Mesenchymal stem cell (in vitro differentiated cells and primary cell): ENCODE results near the gene FCHO1.

ENCODE experiments used
- DNase-seq: peaks from one replicate; pipeline ENCODE4 v3.0.0-alpha.2; 2013
- H2AFZ ChIP-seq: one replicate; pipeline ENCODE4 v1.6.1; 2013; ENCODE audit warnings: low read depth, mild to moderate bottlenecking, control low read depth, inconsistent platforms, low read length, moderate library complexity
- H2AK5ac ChIP-seq: 2 replicates; pipeline ENCODE4 v1.6.1; 2013; ENCODE audit warnings: low read length, moderate library complexity, mild to moderate bottlenecking, inconsistent platforms; ENCODE audit not compliant: severe bottlenecking
- H2BK120ac ChIP-seq: one replicate; pipeline ENCODE4 v1.6.1; 2013; ENCODE audit warnings: low read depth, mild to moderate bottlenecking, inconsistent platforms, low read length, moderate library complexity
- H2BK12ac ChIP-seq, 2 experiments: one replicate each; pipeline ENCODE4 v1.6.1; 2013; ENCODE audit warnings: inconsistent platforms in 2 of 2, low read length in 2 of 2, mild to moderate bottlenecking in 2 of 2, moderate library complexity in 2 of 2, control low read depth in 1 of 2
- H2BK15ac ChIP-seq: one replicate; pipeline ENCODE4 v1.6.1; 2013; ENCODE audit warnings: mild to moderate bottlenecking, low read depth, inconsistent platforms; ENCODE audit not compliant: poor library complexity, severe bottlenecking
- H2BK5ac ChIP-seq: 2 replicates; pipeline ENCODE4 v1.6.1; 2013; ENCODE audit warnings: low read depth, mild to moderate bottlenecking, low read length, control low read depth, inconsistent platforms; ENCODE audit not compliant: poor library complexity, severe bottlenecking
- H3K14ac ChIP-seq, 2 experiments: one replicate each; pipeline ENCODE4 v1.6.1; 2013; ENCODE audit warnings: inconsistent platforms in 2 of 2, low read length in 2 of 2, control low read depth in 1 of 2, mild to moderate bottlenecking in 1 of 2, moderate library complexity in 1 of 2
- H3K18ac ChIP-seq, 2 experiments: one replicate each; pipeline ENCODE4 v1.6.1; 2013; ENCODE audit warnings: inconsistent platforms in 2 of 2, low read length in 2 of 2, control low read depth in 1 of 2, low read depth in 1 of 2, mild to moderate bottlenecking in 1 of 2
- H3K23ac ChIP-seq, 2 experiments: one replicate each; pipeline ENCODE4 v1.6.1; 2013; ENCODE audit warnings: inconsistent platforms in 2 of 2, low read length in 2 of 2, mild to moderate bottlenecking in 2 of 2, moderate library complexity in 2 of 2, control low read depth in 1 of 2
- H3K27ac ChIP-seq: 2 replicates; pipeline ENCODE4 v1.5.1; 2013; ENCODE audit warnings: mild to moderate bottlenecking, moderate library complexity, low read length, control low read depth, inconsistent platforms; ENCODE audit not compliant: poor library complexity, severe bottlenecking
- H3K27me3 ChIP-seq, 2 experiments: 2 replicates each; pipeline versions ENCODE4 v1.6.1 to v1.7.0; 2013; ENCODE audit warnings: low read length in 2 of 2, mild to moderate bottlenecking in 2 of 2, moderate library complexity in 2 of 2, control low read depth in 1 of 2, inconsistent platforms in 1 of 2; ENCODE audit not compliant: control insufficient read depth in 1 of 2, insufficient read depth in 1 of 2
- H3K36me3 ChIP-seq, 2 experiments: 2 replicates each; pipeline versions ENCODE4 v1.6.1 to v1.7.0; 2013; ENCODE audit warnings: low read length in 2 of 2, control low read depth in 1 of 2, inconsistent platforms in 1 of 2, low read depth in 1 of 2, mild to moderate bottlenecking in 1 of 2; ENCODE audit not compliant: insufficient read depth in 2 of 2, control insufficient read depth in 1 of 2
- H3K4ac ChIP-seq, 2 experiments: one replicate each; pipeline ENCODE4 v1.6.1; 2013; ENCODE audit warnings: inconsistent platforms in 2 of 2, low read length in 2 of 2, mild to moderate bottlenecking in 2 of 2, moderate library complexity in 2 of 2, control low read depth in 1 of 2, low read depth in 1 of 2
- H3K4me1 ChIP-seq: 2 replicates; pipeline ENCODE4 v1.6.1; 2013; ENCODE audit warnings: low read depth, low read length, control low read depth; ENCODE audit not compliant: control insufficient read depth, insufficient read depth
- H3K4me2 ChIP-seq: 2 replicates; pipeline ENCODE4 v1.6.1; 2013; ENCODE audit warnings: low read length, mild to moderate bottlenecking, inconsistent platforms; ENCODE audit not compliant: poor library complexity, severe bottlenecking
- H3K4me3 ChIP-seq, 2 experiments: 2 replicates each; pipeline versions ENCODE4 v1.5.1 to v1.7.0; 2013; ENCODE audit warnings: low read length in 2 of 2, mild to moderate bottlenecking in 2 of 2, control low read depth in 1 of 2, low read depth in 1 of 2; ENCODE audit not compliant: insufficient read depth in 1 of 2
- H3K79me1 ChIP-seq: replicated peaks from 2 replicates; pipeline ENCODE4 v1.6.1; 2013; ENCODE audit warnings: mild to moderate bottlenecking, control low read depth, low read length, inconsistent platforms; ENCODE audit not compliant: poor library complexity, severe bottlenecking
- H3K9ac ChIP-seq: 2 replicates; pipeline ENCODE4 v1.7.0; 2013; ENCODE audit warnings: mild to moderate bottlenecking, low read length, moderate library complexity
- H3K9me3 ChIP-seq: 2 replicates; pipeline ENCODE4 v1.7.0; 2013; ENCODE audit warnings: mild to moderate bottlenecking, low read length; ENCODE audit not compliant: control insufficient read depth
- H4K8ac ChIP-seq: one replicate; pipeline ENCODE4 v1.6.1; 2013; ENCODE audit warnings: inconsistent platforms, mild to moderate bottlenecking, low read length, moderate library complexity
- H4K91ac ChIP-seq: one replicate; pipeline ENCODE4 v1.6.1; 2013; ENCODE audit warnings: mild to moderate bottlenecking, low read length, inconsistent platforms
- WGBS: methylation state at CpG from one replicate; pipeline ENCODE4 v1.1.7; 2013; ENCODE audit warnings: mixed read lengths; 5-methylcytosine and 5-hydroxymethylcytosine counted together

The FCHO1 gene

DNA sequence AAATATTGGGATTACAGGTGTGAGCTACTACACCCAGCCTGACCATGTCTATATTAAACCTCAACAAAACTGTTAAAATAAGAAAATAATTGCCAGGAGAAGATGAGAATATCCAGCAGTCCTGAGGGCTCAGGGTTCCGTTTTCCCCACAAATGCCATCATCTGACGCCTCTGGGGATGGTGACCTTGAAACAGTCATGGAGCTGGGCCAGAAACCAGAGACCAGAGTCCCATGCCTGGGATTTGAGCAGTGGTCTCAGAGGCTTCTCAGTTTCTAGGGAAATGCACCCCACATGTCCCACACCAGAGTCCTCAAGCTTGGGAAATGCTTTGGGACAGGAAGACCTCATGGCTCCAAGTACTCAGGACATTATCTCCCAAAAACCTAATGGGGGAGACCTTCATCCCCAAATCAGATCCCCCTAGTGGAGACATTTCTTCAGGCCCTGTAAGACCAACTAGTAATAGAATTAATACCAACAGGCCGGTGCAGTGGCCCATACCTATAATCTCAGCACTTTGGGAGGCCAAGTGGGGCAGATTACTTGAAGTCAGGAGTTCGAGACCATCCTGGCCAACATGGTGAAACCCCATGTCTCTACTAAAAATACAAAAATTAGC is 34.9 kb upstream of the FCHO1 start:
- no peak overlapping the region for H4K91ac ChIP-seq
- H3K27ac ChIP-seq: no peak overlapping the region
- peaks cover 7% of the 10 kb centered on the region for H3K79me1 ChIP-seq
- H3K4me3 ChIP-seq: no peak overlapping the region
- H3K9ac ChIP-seq: peak overlapping the region; percentile 24
- no peak overlapping the region for H3K4me2 ChIP-seq
- H3K36me3 ChIP-seq: peaks cover 0 to 1% of the 10 kb centered on the region in 2 experiments
- H2BK120ac ChIP-seq: no peak overlapping the region
- no peak overlapping the region for H3K4ac ChIP-seq
- 67% methylated on average over 4 of the region's 4 CpGs for WGBS
- no peak overlapping the region for H2BK12ac ChIP-seq
- peaks cover 17% of the 10 kb centered on the region for H3K4me1 ChIP-seq
- no peak overlapping the region for H2AK5ac ChIP-seq
- no peaks in the 10 kb centered on the region for H3K9me3 ChIP-seq
- H3K14ac ChIP-seq: no peak overlapping the region
- no peaks in the 10 kb centered on the region for H3K27me3 ChIP-seq
- no peak overlapping the region for H2BK5ac ChIP-seq
- H3K18ac ChIP-seq: no peak overlapping the region
- no peak for DNase-seq
- H4K8ac ChIP-seq: no peak overlapping the region
- H2AFZ ChIP-seq: no peak overlapping the region
- H3K23ac ChIP-seq: no peak overlapping the region
- no peak overlapping the region for H2BK15ac ChIP-seq

DNA sequence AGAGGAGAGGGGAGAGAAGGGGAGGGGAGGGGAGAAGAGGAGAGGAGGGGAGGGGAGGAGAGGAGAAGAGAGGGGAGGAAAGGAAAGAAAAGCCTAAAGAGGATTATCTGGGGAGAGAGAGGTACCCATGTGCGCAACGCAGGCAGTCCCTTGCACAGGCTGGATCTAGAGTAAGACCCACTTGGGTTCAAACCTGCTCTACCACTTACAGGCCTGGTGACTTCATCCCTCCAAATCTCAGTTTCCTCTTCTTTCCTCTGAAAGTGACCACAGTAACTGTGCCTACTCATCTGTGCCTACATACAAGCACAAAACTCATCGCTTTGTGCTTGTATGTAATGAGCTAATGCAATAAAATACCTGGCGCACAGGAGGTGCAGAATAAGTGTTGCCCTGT is 32.7 kb upstream of the FCHO1 start:
- no peak overlapping the region for H2BK120ac ChIP-seq
- H3K23ac ChIP-seq: no peak overlapping the region
- WGBS: 98% methylated on average over 3 of the region's 4 CpGs
- no peak overlapping the region for H3K27ac ChIP-seq
- H3K4me2 ChIP-seq: no peak overlapping the region
- peaks cover 19% of the 10 kb centered on the region for H3K79me1 ChIP-seq
- H4K91ac ChIP-seq: no peak overlapping the region
- H2BK15ac ChIP-seq: no peak overlapping the region
- no peak overlapping the region for H2AFZ ChIP-seq
- peak overlapping the region; percentile 87 for H3K9ac ChIP-seq
- H2BK5ac ChIP-seq: no peak overlapping the region
- no peaks in the 10 kb centered on the region for H3K9me3 ChIP-seq
- H3K18ac ChIP-seq: no peak overlapping the region
- DNase-seq: no peak
- no peak overlapping the region for H3K14ac ChIP-seq
- H3K4me3 ChIP-seq: peak overlapping the region in 1 of 2 experiments; percentile 99
- no peak overlapping the region for H3K4ac ChIP-seq
- no peak overlapping the region for H2AK5ac ChIP-seq
- peak overlapping the region; percentile 83 for H4K8ac ChIP-seq
- peak overlapping the region in 1 of 2 experiments; percentile 76 for H2BK12ac ChIP-seq
- H3K27me3 ChIP-seq: no peaks in the 10 kb centered on the region
- peaks cover 0 to 18% of the 10 kb centered on the region in 2 experiments for H3K36me3 ChIP-seq
- H3K4me1 ChIP-seq: peaks cover 24% of the 10 kb centered on the region

DNA sequence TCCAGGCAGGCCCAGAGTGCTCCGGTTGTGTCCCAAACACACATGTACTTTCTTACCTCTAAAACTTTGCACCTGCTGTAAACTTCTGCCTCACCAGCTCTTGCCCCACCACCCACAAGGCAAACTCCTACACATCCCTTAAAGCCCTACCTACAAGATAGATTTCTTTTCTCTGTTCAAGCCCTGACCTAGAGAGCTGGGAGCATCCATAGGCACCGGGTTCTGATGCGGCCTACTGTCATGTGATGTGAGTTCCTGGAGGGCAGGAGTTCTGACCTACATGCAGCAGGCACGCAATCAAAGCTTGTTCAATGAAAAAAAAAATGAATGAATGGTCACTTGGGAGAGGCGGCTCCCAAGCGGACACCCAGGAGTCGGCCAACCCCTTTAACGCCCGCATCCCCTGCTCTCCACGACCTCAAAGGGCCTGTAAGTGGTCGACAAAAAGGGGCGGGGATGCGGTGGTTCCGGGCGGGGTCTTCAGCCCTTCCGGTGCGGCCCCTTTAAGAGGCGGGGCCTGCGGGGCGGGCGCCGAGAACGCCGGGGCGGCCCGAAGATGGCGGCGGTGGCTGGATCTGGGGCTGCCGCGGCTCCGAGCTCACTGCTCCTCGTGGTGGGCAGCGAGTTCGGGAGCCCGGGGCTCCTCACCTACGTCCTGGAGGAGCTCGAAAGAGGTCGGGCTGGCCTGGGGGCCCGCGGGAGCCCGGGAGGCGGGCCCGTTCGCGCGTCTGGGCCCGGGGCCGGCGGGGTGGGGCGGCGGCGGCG is 32.1 kb upstream of the FCHO1 start, which contains the start of gene MAP1S:
Gene MAP1S, plus strand, starts transcription at position 534 of the 765 bp plus-strand sequence. Its CDS starts 23 bp downstream, at position 557.
- H4K91ac ChIP-seq: peak within 1 kb of the TSS; percentile 40
- WGBS: 5% methylated on average over 36 of the region's 53 CpGs
- H3K27me3 ChIP-seq: no peaks in the 10 kb centered on the region
- H3K18ac ChIP-seq: peak within 1 kb of the TSS in 1 of 2 experiments; percentile 54
- peak within 1 kb of the TSS; percentile 85 for H3K4me2 ChIP-seq
- H2BK120ac ChIP-seq: peak within 1 kb of the TSS; percentile 78
- peak within 1 kb of the TSS; percentile 12 for H2BK15ac ChIP-seq
- H3K9me3 ChIP-seq: no peaks in the 10 kb centered on the region
- H3K27ac ChIP-seq: no peak within 1 kb of the TSS
- H3K4me1 ChIP-seq: peaks cover 24% of the 10 kb centered on the region
- peak; percentile 65 for DNase-seq
- peak within 1 kb of the TSS; percentile 72 to 99 for H3K4me3 ChIP-seq
- no peak within 1 kb of the TSS for H2AK5ac ChIP-seq
- peak within 1 kb of the TSS in 1 of 2 experiments; percentile 76 for H2BK12ac ChIP-seq
- H3K4ac ChIP-seq: peak within 1 kb of the TSS; percentile 9 to 69
- peak within 1 kb of the TSS; percentile 90 for H2AFZ ChIP-seq
- no peak within 1 kb of the TSS for H3K23ac ChIP-seq
- H3K79me1 ChIP-seq: peaks cover 23% of the 10 kb centered on the region
- H2BK5ac ChIP-seq: no peak within 1 kb of the TSS
- H3K14ac ChIP-seq: peak within 1 kb of the TSS in 1 of 2 experiments; percentile 19
- peaks cover 0 to 23% of the 10 kb centered on the region in 2 experiments for H3K36me3 ChIP-seq
- peak within 1 kb of the TSS; percentile 83 for H4K8ac ChIP-seq
- peak within 1 kb of the TSS; percentile 87 for H3K9ac ChIP-seq
